LNCAP (cell line): Measurements from ENCODE around the gene TLL2.

ENCODE experiments used
- TF ChIP-seq, protein P1 (sequence below): fragments of 450-650 bp; IDR thresholded peaks from 2 replicates; pipeline ENCODE4 v1.5.1; 2017; ENCODE audit warnings: mild to moderate bottlenecking

The TLL2 gene

DNA sequence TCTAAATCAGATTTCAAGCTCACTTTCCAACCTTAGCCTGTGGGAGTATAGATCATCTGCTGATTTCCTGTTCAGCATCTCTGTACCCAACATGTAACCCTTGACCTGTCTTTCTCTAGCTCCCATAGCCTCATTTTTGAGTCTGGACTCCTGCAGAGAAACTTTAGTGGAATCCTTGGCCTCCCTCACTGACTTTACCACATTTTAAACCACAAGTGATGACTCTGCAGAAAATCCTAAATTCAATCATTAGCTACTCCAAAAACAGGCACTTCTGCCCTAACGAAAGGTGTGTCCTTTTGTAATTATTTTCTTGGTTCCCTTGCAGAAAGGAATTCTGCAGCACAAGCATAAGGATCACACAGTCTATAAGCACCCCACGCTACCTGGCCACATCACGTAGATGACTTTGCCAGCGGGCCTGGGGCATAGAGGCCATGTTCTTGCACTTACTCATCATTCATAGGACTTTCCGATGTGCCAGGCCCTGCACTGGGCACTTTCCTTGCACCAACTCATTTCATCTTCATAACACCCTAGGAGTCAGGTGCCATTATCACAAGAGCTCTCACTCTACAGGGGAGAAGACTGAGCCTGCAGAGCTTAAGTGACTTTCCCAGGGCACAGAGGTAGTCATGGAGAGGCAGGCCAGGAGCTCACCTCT is 97.7 kb downstream of the TLL2 start:
- TF ChIP-seq, protein P1, sequence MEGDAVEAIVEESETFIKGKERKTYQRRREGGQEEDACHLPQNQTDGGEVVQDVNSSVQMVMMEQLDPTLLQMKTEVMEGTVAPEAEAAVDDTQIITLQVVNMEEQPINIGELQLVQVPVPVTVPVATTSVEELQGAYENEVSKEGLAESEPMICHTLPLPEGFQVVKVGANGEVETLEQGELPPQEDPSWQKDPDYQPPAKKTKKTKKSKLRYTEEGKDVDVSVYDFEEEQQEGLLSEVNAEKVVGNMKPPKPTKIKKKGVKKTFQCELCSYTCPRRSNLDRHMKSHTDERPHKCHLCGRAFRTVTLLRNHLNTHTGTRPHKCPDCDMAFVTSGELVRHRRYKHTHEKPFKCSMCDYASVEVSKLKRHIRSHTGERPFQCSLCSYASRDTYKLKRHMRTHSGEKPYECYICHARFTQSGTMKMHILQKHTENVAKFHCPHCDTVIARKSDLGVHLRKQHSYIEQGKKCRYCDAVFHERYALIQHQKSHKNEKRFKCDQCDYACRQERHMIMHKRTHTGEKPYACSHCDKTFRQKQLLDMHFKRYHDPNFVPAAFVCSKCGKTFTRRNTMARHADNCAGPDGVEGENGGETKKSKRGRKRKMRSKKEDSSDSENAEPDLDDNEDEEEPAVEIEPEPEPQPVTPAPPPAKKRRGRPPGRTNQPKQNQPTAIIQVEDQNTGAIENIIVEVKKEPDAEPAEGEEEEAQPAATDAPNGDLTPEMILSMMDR, result no peak

DNA sequence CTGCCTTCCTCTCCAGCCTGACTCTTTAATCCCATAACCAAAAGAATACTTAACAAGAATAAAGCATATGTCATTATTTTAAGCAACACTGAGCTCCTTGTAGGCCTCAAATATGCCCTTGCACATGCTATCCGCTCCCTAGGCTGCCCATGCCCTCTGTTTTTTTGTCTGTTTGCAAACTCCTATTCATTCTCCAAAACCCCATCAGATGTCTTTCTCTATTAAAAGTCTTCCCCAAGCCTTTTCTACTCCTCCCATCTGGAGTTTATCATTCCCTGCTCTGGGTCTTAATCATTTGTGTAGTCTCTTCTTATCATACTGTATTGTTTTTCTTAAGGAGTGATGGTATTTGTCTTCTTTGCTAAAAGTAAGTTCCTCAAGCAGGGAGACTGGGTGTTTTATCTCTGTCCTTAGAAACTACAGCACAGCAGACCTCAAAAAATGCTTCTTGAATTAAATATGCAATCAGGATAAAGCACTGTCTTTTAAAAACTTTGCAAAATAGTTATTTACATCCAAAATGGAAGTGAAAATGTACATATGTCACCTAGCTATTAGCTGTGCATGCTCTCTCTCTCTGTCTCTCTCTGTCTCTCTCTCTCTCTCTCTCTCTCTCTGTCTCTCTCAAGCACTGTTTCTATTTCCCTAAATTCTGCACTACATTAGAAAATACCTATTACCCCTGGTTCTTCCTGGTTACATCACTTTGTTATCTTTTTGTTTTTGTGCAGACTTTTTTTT is 98.4 kb downstream of the TLL2 start:
- TF ChIP-seq, protein P1, result no peak

DNA sequence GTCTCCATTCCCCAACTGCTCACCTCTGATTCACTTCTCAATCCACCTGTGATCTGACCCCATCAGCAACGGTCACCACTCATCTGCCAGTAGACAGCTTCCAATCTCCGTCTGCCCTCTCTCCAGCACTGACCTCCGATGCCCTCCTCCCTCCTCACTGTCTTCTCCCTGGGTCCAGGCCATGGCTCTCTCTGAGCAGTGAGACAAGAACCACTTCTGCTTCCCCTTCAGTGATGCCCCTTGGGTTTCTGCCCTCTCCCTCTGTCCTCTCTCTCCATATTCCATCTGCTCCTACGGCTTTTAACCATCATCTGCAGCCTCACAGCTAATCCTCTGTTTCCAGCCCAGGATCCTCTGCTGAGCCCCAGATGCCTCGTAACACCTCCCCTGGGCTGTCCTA is 99.4 kb downstream of the TLL2 start:
- TF ChIP-seq, protein P1, result no peak

DNA sequence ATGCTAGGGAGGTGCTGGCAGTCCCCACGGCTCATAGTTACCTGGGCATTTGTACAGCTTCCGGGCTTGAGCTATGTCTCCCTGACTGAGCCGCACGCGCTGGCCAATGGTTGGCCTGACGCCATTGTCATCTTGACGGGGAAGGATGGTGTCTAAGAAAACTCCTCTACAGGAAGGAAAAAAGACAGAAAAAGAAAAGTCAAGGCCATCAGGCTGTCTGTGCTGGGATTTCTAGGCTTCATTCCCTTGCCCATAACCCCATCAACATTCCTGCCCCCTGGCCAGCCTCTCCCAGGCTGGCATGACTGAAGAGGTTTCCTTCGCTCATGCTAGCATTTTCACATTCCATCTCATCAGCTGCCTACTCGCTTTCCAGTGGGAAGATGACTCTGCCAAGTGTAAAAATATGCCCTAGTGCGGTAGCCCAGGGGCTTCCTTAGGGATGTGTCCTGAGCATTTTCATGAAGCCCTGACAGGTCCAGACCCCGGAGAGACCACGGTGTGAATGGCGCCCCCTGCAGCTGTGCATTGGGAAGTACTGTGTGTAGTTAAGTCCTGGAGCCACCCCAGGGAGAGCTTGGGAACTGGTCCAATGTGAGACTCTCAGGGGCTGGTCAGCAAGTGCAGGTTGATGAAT is 100.5 kb downstream of the TLL2 start:
- TF ChIP-seq, protein P1, result no peak; the same call in 1 of the 2 replicates

DNA sequence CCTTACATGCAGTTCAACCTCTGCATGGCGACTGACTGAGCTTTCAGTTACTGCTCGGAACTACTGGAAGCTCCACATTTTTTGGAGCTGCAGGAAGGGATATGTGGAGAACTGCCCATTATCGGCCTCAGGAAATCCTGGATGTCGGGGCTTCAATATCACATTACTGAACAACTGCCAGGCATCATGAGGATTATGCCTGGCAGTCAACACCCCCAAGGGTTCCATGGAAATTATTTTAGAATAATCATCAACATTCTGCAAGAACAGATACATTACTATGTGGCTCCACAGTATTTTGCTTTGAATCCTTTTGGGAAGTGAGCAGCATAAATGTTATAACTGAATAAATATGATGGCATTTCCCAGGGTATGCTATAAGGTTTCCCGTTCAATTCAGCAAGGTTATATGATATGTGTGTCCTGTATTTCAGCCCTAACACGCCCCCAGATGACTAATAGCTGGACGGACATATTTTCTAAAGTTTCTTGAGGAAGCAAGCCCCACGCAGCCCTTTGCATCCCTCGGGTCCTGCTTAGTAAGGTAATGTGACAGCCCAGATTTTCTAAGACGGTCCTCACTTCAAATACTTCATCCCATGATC is 101.9 kb downstream of the TLL2 start:
- TF ChIP-seq, protein P1, result no peak

DNA sequence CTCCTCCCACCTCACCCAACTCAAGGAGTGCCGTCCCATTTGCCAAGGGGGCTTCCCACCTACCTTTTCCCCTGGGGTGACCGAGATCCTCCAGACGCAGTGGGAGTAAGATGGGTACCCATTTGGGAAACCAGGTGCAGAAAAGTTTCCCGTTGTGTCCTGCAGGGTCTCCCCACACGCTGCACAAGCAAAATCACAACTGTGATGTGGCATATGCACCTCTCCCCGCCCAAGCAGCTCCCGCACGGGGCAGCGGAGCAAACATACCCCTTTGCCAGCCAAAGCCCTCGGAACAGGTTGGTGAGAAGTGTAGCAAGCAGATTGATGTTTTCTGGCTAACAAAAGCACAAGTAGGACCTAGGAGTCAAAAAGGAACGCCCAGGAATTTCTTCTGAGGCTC is 103.4 kb downstream of the TLL2 start:
- TF ChIP-seq, protein P1, result no peak

DNA sequence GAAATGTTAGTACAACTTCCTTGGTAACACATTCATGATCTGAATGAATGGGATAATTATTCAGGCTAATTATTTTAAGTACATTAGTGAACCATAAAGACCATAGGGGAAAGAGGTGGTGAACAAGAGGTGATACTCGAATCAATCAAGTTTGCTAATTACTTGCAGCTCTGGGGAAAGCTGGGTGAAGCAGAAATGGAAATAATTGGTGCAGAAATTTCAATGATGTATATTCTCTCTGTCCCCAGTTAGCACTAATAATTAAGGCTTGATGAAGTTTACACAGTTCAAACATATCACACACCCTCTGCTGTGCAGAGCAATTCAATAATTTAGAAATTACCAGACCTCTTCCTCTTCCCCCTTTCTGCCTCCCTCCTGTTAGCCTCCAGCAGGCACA is 105.5 kb downstream of the TLL2 start:
- TF ChIP-seq, protein P1, result no peak
